Naive thymus-derived CD8-positive, alpha-beta T cell (primary cell): ENCODE results near the gene BAHCC1. TPM values are rescaled to one million over a fixed set of nuclear protein-coding genes. Genes with fewer than 3 reads are reported as not detected.
A peak's percentile ranks its signal among the peaks of the same experiment; 100 is the strongest.

Experiments used
- ATAC-seq, 2 donors: fragments of 150-1000 bp; cut with Tn5 transposase in 1 of 2; sonication (Bioruptor Pico), chemical (Tn5 transposase) in 1 of 2; 1 replicate in 1 of 2; 2 replicates in 1 of 2; pipeline ENCODE4 v1.10.0; 2021; ENCODE audit warnings: mild to moderate bottlenecking in 2 of 2, moderate library complexity in 2 of 2
- POLR2A ChIA-PET: fragments of 350-600 bp; sonication (Branson Sonifier 250); formaldehyde crosslinking; loops from one replicate; lab custom pipeline; 2021; ENCODE audit warnings: antibody characterized with exemption; lab: Charles Lee
- DNase-seq, 10 donors: peaks; one replicate each; pipeline versions ENCODE4 v3.0.0 to v3.0.0-alpha.2; 2020 to 2022
- H3K27ac Mint-ChIP-seq, 10 donors: one replicate each; pipeline ENCODE4 v1.8.0; 2020 to 2022; ENCODE audit warnings: mild to moderate bottlenecking in 10 of 10, mixed read lengths in 10 of 10, moderate library complexity in 4 of 10, inconsistent platforms in 1 of 10
- H3K27me3 Mint-ChIP-seq, 5 donors: one replicate each; pipeline ENCODE4 v1.8.0; 2021 to 2022; ENCODE audit warnings: mixed read lengths in 5 of 5
- H3K36me3 Mint-ChIP-seq, 3 donors: one replicate each; pipeline ENCODE4 v1.8.0; 2020 to 2022; ENCODE audit warnings: mixed read lengths in 3 of 3, mild to moderate bottlenecking in 2 of 3, inconsistent platforms in 1 of 3
- H3K4me1 Mint-ChIP-seq, 4 donors: one replicate each; pipeline ENCODE4 v1.8.0; 2021 to 2022; ENCODE audit warnings: mixed read lengths in 4 of 4
- H3K4me3 Mint-ChIP-seq, 10 donors: one replicate each; pipeline ENCODE4 v1.8.0; 2020 to 2022; ENCODE audit warnings: mild to moderate bottlenecking in 10 of 10, mixed read lengths in 10 of 10, moderate library complexity in 6 of 10, inconsistent platforms in 1 of 10
- H3K9me3 Mint-ChIP-seq, 9 donors: one replicate each; pipeline ENCODE4 v1.8.0; 2020 to 2022; ENCODE audit warnings: mixed read lengths in 9 of 9, mild to moderate bottlenecking in 3 of 9, inconsistent platforms in 1 of 9, moderate library complexity in 1 of 9
- polyA plus RNA-seq, 3 donors: library from polyadenylated mRNA; unstranded; fragments of 300-500 nt; fragmentation: Illumina TruSeq; gene quantifications; one replicate each; pipeline ENCODE4 v1.2.3, GENCODE V29; 2021
- total RNA-seq, 8 experiments: library from RNA in 2 of 8; stranded (reverse) in 2 of 8; gene quantifications; one replicate each; pipeline ENCODE4 v1.2.3 and lab custom pipeline; 2021 to 2026

The BAHCC1 gene
- total and polyA plus RNA-seq, 5 experiments from 2014 or later: not detected

DNA sequence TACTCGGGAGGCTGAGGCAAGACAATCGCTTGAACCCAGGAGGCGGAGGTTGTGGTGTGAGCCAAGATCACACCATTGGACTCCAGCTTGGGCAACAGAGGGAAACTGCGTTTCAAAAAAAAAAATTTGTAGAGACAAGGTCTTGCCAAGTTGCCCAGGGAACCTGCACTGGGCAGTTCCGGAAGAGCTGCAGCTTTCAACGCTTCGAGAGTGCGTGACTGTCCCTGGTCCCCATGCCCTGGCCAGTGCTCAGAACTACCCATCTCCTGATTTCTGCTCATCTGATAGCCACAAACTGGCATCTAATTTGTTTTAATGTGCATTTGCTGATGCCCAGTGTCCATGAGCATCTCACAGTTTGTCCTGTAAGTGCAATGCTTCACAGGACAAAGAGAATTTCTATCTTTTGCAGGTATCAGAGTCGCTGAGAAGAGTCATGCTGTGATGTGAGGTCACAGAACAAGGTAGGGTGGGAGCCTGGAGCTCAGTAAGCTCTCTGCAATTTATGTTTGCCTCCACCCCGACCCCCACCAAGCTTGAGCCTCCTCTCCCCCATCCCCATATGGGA, 113.5 kb downstream of the BAHCC1 start:
- Mint-ChIP-seq H3K4me1 (peaks cover 26 to 51% (median 41%) of the 10 kb centered on the region in 4 donors), H3K4me3 (peak overlapping the region; percentile 95 to 100 (median 97))

DNA sequence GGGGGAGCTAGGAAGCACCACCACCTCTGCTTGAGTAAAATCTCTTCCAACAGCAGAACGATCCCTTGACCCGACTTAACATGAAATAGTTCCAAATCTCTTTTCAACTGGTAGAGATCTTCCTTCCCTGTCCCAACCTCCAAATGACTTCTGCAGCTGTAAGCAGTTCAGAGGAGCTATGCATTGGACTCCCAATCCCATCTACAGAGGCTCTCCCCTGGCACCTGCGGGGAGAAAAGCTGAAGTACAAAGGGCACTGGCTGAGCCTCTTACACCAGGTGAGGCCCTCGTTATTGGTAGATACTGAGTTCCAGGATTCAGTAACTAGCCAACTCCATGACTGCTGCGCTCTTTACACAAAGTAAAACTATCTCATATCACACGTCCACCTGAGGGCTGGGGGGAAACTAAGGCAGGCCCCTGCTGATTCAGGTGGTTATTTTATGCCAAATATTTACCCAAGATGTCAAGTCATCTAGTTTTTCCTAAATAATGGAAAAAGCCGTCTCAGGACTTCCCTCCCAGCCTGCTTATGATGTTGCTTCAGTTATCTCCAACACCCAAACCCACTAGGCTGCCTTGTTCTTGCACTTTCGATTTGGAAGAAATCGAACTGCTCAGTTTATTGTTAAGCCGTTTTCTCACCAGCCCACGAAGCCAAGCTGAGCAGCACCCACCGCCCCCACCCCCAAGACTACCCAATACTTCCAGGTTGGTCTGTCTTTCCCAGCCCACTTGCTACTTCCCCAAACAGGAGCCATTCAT, 114.1 kb downstream of the BAHCC1 start:
- POLR2A ChIA-PET: interaction anchor here (0.7 to 10.9 kb wide), 9 partner anchors 10 to 258 kb away, joined by 3 to 176 read pairs (median 5); partner anchors contain the start of genes FAAP100 and SLC38A10
- ATAC-seq (peak in 1 of 2 donors; percentile 5), DNase-seq (peak in 3 of 10 donors; percentile 17 to 57 (median 46))
- Mint-ChIP-seq H3K36me3 (peaks cover 26 to 48% (median 33%) of the 10 kb centered on the region in 3 donors), H3K27ac (peak overlapping the region; percentile 92 to 99 (median 97)), H3K9me3 (peaks cover 0 to 2% (median 0%) of the 10 kb centered on the region in 9 donors), H3K4me1 (peaks cover 26 to 51% (median 41%) of the 10 kb centered on the region in 4 donors), H3K4me3 (peak overlapping the region; percentile 95 to 100 (median 97)), H3K27me3 (no peaks in the 10 kb centered on the region)

More for the DNA sequence above, 113.5 kb downstream of the BAHCC1 start:
- no peak for DNase-seq
- Mint-ChIP-seq H3K36me3 (peaks cover 26 to 48% (median 33%) of the 10 kb centered on the region in 3 donors), H3K27ac (peak overlapping the region; percentile 92 to 99 (median 97)), H3K9me3 (peaks cover 0 to 2% (median 0%) of the 10 kb centered on the region in 9 donors), H3K27me3 (no peaks in the 10 kb centered on the region)
- POLR2A ChIA-PET: interaction anchor here (0.6 to 10.9 kb wide), 11 partner anchors 9 to 257 kb away, joined by 3 to 176 read pairs (median 3); partner anchors contain the start of gene FAAP100
- ATAC-seq: no peak

DNA sequence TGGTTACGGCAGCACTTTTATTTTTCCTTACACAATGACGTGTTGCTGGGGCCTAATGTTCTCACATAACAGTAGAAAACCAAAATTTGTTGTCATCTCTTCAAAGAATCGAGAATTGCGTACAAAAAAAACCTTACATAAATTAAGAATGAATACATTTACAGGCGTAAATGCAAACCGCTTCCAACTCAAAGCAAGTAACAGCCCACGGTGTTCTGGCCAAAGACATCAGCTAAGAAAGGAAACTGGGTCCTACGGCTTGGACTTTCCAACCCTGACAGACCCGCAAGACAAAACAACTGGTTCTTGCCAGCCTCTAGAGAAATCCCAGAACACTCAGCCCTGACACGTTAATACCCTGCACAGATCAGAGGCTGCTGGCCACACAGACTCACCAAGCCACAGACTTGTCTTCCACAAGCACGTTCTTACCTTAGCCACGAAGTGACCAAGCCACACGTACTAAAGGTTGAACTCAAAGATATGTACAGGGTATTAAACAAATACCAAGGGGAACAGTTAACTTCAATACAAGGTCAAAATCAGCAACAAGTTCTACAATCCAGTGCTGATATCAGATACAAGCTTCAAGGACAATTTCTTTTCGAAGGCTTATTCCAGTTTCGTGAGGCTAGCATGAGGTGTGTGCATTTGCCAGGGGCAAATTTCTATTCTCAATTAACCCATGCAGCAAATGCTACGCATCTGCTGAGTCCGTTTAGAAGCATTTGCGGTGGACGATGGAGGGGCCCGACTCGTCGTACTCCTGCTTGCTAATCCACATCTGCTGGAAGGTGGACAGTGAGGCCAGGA, 114.9 kb downstream of the BAHCC1 start:
- peaks cover 26 to 52% (median 43%) of the 10 kb centered on the region in 4 donors for H3K4me1 Mint-ChIP-seq

GRCh38 chr17:81510785-81511553, 115.7 kb downstream of the BAHCC1 start:
- peaks cover 26 to 59% (median 49%) of the 10 kb centered on the region in 4 donors for H3K4me1 Mint-ChIP-seq
- POLR2A ChIA-PET: interaction anchor here (0.5 to 10.9 kb wide), 21 partner anchors 8 to 729 kb away, joined by 3 to 176 read pairs (median 4); partner anchors contain the start of genes ARL16, FAAP100, HGS and MRPL12
- peak in 8 of 10 donors; percentile 23 to 82 (median 59) for DNase-seq
- peak overlapping the region; percentile 92 to 99 (median 97) for H3K27ac Mint-ChIP-seq
- H3K36me3 Mint-ChIP-seq: peaks cover 26 to 48% (median 33%) of the 10 kb centered on the region in 3 donors
- no peaks in the 10 kb centered on the region for H3K27me3 Mint-ChIP-seq
- peak overlapping the region; percentile 95 to 100 (median 97) for H3K4me3 Mint-ChIP-seq
- H3K9me3 Mint-ChIP-seq: peaks cover 0 to 2% (median 0%) of the 10 kb centered on the region in 9 donors
- peak in 1 of 2 donors; percentile 3 for ATAC-seq

More for the DNA sequence above, 114.9 kb downstream of the BAHCC1 start:
- peaks cover 0 to 2% (median 0%) of the 10 kb centered on the region in 9 donors for H3K9me3 Mint-ChIP-seq
- H3K27ac Mint-ChIP-seq: peak overlapping the region; percentile 92 to 99 (median 97)
- POLR2A ChIA-PET: interaction anchor here (0.5 to 10.9 kb wide), 17 partner anchors 8 to 728 kb away, joined by 3 to 176 read pairs (median 5); partner anchors contain the start of genes FAAP100, MRPL12, NDUFAF8 and SLC38A10
- DNase-seq (peak in 2 of 10 donors; percentile 48 to 52), ATAC-seq (no peak)
- H3K36me3 Mint-ChIP-seq: peaks cover 26 to 48% (median 33%) of the 10 kb centered on the region in 3 donors
- no peaks in the 10 kb centered on the region for H3K27me3 Mint-ChIP-seq
- H3K4me3 Mint-ChIP-seq: peak overlapping the region; percentile 95 to 100 (median 97)

DNA sequence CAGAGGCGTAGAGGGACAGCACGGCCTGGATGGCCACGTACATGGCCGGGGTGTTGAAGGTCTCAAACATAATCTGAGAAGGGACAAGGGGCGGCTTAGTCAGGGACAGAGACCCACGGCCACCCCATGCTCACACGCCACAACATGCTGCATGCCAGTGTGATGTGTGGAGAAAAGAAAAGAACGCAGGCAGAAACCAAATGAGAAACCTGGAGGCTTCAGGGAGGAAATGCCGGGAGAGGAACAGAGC, 116.2 kb downstream of the BAHCC1 start:
- Mint-ChIP-seq H3K36me3 (peaks cover 26 to 48% (median 33%) of the 10 kb centered on the region in 3 donors), H3K27me3 (no peaks in the 10 kb centered on the region), H3K4me3 (peak overlapping the region; percentile 95 to 100 (median 97)), H3K4me1 (peaks cover 26 to 64% (median 54%) of the 10 kb centered on the region in 4 donors), H3K27ac (peak overlapping the region; percentile 92 to 99 (median 97)), H3K9me3 (peaks cover 0 to 2% (median 0%) of the 10 kb centered on the region in 9 donors)
- peak in 3 of 10 donors; percentile 33 to 43 (median 33) for DNase-seq
- POLR2A ChIA-PET: interaction anchor here (0.7 to 10.9 kb wide), 22 partner anchors 8 to 1057 kb away, joined by 3 to 176 read pairs (median 4); partner anchors contain the start of genes ARHGDIA, ARL16, FAAP100 and HGS
- no peak for ATAC-seq

DNA sequence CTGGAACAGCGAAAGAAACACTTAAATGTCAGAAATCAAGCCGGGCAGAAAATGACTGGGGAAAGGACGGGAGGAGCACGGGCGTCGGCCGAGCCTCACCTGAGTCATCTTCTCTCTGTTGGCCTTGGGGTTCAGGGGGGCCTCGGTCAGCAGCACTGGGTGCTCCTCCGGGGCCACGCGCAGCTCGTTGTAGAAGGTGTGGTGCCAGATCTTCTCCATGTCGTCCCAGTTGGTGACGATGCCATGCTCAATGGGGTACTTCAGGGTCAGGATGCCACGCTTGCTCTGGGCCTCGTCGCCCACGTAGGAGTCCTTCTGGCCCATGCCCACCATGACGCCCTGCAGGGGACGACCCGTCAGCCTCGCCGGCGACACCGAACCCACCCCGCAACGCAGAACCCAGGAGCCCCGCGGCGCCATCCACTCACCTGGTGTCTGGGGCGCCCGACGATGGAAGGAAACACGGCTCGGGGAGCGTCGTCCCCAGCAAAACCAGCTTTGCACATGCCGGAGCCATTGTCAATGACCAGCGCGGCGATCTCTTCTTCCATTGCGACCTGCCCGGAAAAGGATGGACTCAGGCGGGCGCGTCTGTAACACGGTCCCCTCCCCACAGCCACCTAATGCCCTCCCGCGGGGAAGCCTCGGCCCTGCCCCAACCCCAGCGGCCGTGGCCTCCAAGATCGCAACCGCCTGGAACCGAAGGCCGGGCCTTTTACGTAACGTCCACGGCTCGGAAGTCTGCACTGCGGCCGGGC, 116.7 kb downstream of the BAHCC1 start:
- H3K36me3 Mint-ChIP-seq: peaks cover 26 to 48% (median 33%) of the 10 kb centered on the region in 3 donors
- peak overlapping the region; percentile 92 to 99 (median 97) for H3K27ac Mint-ChIP-seq
- H3K27me3 Mint-ChIP-seq: no peaks in the 10 kb centered on the region
- ATAC-seq (peak in 1 of 2 donors; percentile 3), DNase-seq (peak in 6 of 10 donors; percentile 20 to 49 (median 37))
- POLR2A ChIA-PET: interaction anchor here (0.7 to 10.9 kb wide), 21 partner anchors 12 to 1058 kb away, joined by 3 to 176 read pairs (median 4); partner anchors contain the start of genes ARHGDIA, ARL16, CEP131 and FAAP100
- H3K9me3 Mint-ChIP-seq: peaks cover 0 to 2% (median 0%) of the 10 kb centered on the region in 9 donors
- H3K4me3 Mint-ChIP-seq: peak overlapping the region; percentile 95 to 100 (median 97)
- H3K4me1 Mint-ChIP-seq: peaks cover 28 to 68% (median 57%) of the 10 kb centered on the region in 4 donors

DNA sequence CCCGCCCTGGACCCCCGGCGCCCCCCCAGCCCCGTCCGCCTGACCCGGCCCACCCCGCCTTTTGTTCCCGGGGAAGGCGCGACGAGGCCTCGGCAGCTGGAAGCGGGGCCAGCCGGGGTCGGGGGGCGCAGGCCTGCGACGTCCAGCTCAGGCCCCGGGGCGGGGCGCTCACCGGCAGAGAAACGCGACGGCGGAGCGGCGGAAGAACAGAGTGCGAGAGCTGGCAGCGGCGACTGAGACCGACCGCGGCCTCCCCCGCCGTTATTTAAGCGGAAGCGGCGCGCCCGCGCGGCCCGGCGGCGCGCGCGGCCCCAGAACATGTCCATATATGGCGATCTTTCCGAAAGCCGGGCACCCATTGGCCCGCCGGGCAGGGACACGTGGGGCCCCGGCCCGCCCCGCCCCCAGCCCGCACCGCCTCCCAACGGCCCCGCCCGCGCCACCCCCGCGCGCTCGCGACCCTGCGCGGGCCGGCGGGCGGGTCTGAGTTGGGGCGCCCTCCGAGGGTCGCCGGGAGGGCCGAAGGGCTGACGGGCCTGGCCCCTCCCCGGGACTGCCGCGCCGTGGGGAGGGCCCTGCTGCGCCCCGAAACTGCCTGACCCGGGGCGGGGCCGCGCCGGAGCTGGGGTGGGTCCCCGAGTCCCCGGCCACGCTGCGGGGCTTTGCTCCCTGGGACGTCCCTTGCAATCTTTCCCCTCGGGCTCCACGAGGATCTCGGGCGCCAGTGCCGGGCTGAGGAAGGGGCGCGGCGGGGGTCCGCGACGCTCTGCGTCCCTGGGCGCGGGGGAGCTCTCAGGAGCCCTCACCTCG, 117.5 kb downstream of the BAHCC1 start, which contains the start of gene ACTG1:
Gene ACTG1, minus strand, starts transcription at position 238 of the 810 bp plus-strand sequence. CDS start 445 bp downstream, outside the sequence.
- DNase-seq (peak; percentile 87 to 96 (median 90)), ATAC-seq (peak; percentile 56 to 75)
- Mint-ChIP-seq H3K4me1 (peaks cover 28 to 65% (median 55%) of the 10 kb centered on the region in 4 donors), H3K27me3 (no peaks in the 10 kb centered on the region), H3K36me3 (peaks cover 26 to 46% (median 33%) of the 10 kb centered on the region in 3 donors), H3K4me3 (peak within 1 kb of the TSS; percentile 95 to 100 (median 97)), H3K27ac (peak within 1 kb of the TSS; percentile 92 to 99 (median 97)), H3K9me3 (peaks cover 0 to 2% (median 0%) of the 10 kb centered on the region in 9 donors)
- POLR2A ChIA-PET: interaction anchor here (0.8 to 10.9 kb wide), 19 partner anchors 12 to 1058 kb away, joined by 3 to 176 read pairs (median 4); partner anchors contain the start of genes ARHGDIA, CEP131, FAAP100 and MRPL12

- Mint-ChIP-seq H3K4me3 (peak overlapping the region; percentile 81 to 98 (median 88)), H3K9me3 (peaks cover 0 to 2% (median 0%) of the 10 kb centered on the region in 9 donors), H3K4me1 (peaks cover 31 to 65% (median 57%) of the 10 kb centered on the region in 4 donors), H3K27ac (peak overlapping the region; percentile 75 to 96 (median 91)), H3K27me3 (no peaks in the 10 kb centered on the region), H3K36me3 (peaks cover 26 to 40% (median 33%) of the 10 kb centered on the region in 3 donors)
- POLR2A ChIA-PET: interaction anchor here (0.8 to 10.9 kb wide), 12 partner anchors 28 to 1059 kb away, joined by 3 to 176 read pairs (median 6); partner anchors contain the start of genes CEP131, FAAP100, MRPL12 and NDUFAF8
- ATAC-seq: peak; percentile 36 to 37
- DNase-seq: peak in 9 of 10 donors; percentile 37 to 81 (median 62)
Observed at GRCh38 chr17:81513372-81513752, 118.1 kb downstream of the BAHCC1 start.

GRCh38 chr17:81513753-81514488, 118.7 kb downstream of the BAHCC1 start:
- peaks cover 26 to 34% (median 33%) of the 10 kb centered on the region in 3 donors for H3K36me3 Mint-ChIP-seq
- ATAC-seq: peak; percentile 2 to 3
- POLR2A ChIA-PET: interaction anchor here (0.8 to 10.9 kb wide), 10 partner anchors 16 to 935 kb away, joined by 3 to 176 read pairs (median 6); partner anchors contain the start of genes FAAP100, MRPL12, NDUFAF8 and SLC38A10

More at GRCh38 chr17:81513753-81514488, 118.7 kb downstream of the BAHCC1 start:
- peak overlapping the region; percentile 79 to 96 (median 91) for H3K27ac Mint-ChIP-seq
- peak overlapping the region; percentile 81 to 98 (median 88) for H3K4me3 Mint-ChIP-seq
- DNase-seq: peak in 6 of 10 donors; percentile 34 to 68 (median 44)
- peaks cover 29 to 64% (median 52%) of the 10 kb centered on the region in 4 donors for H3K4me1 Mint-ChIP-seq
- no peaks in the 10 kb centered on the region for H3K27me3 Mint-ChIP-seq
- H3K9me3 Mint-ChIP-seq: peaks cover 0 to 2% (median 0%) of the 10 kb centered on the region in 9 donors
